ENCODE results near the gene RASAL2. TPM values are rescaled to one million over a fixed set of nuclear protein-coding genes. Genes with fewer than 3 reads are reported as not detected.
"Not testable (repeated sequence)": the region's sequence is repeated elsewhere in the genome, so short reads cannot be mapped to it uniquely, and the experiment has no call there.

The RASAL2 gene
- total and polyA plus RNA-seq, 4 donors, result 1.9 to 37.3 (median 22.2) TPM

DNA sequence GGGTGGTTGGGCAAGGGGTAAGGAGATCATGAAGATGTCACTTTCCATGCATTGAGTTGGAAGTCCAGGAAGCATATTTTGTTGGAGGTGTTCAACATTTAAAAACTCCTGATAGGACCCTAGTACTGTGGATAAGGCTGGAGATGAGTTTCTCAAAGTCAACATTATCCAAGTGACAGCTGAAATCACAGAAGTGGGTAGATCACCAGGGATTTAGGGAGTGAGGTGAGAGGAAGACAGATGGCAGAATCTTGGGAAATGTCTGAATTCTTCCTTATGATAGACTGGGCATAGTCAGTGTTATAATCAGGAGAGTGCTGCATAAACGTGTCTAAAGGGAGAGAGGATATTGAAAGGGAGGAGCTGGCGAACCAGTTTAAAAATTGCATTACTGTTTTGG is 5.3 kb upstream of the RASAL2 start:
- 86 to 94% methylated on average over 2 of the region's 2 CpGs for WGBS, 2 donors
- ATAC-seq (ENCODE audit: low FRiP score), result no peak

DNA sequence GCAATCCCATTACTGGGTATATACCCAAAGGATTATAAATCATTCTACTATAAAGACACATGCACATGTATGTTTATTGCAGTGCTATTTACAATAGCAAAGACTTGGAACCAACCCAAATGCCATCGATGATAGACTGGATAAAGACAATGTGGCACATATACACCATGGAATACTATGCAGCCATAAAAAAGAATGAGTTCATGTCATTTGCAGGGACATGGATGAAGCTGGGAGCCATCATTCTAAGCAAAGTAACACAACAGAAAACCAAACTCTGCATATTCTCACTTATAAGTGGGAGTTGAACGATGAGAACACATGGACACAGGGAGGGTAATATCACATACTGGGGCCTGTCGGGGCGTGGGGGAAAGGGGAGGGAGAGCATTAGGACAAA is 2.5 kb upstream of the RASAL2 start:
- H3K4me3 ChIP-seq (ENCODE audit: low read length in 2 of 2); H3K9me3 ChIP-seq (ENCODE audit: control insufficient read depth, low read length); H3K27me3 ChIP-seq (ENCODE audit: control insufficient read depth in 1 of 2, insufficient read depth in 2 of 2, low read length in 1 of 2); H3K4me1 ChIP-seq (ENCODE audit: control insufficient read depth in 1 of 2, insufficient read depth in 2 of 2, low read length in 2 of 2); H3K36me3 ChIP-seq (ENCODE audit: control insufficient read depth in 1 of 2, insufficient read depth in 2 of 2, low read length in 1 of 2); ATAC-seq (ENCODE audit: low FRiP score); H3K27ac ChIP-seq (ENCODE audit: low read depth in 1 of 2, low read length in 2 of 2); DNase-seq: not testable (repeated sequence)
- intact Hi-C loops (cut with DNase I), result loop anchor here in 1 of 2 donors (5.0 kb wide), 1 partner anchor 54 kb away; no protein-coding TSS in a partner anchor
- WGBS, 2 donors, result 91% methylated on average over 4 of the region's 4 CpGs

More for the DNA sequence above, 5.3 kb upstream of the RASAL2 start:
- Histone ChIP-seq H3K9me3 (ENCODE audit: control insufficient read depth, low read length) (no peaks in the 10 kb centered on the region), H3K4me3 (ENCODE audit: low read length in 2 of 2) (no peak overlapping the region), H3K27ac (ENCODE audit: low read depth in 1 of 2, low read length in 2 of 2) (no peak overlapping the region), H3K27me3 (ENCODE audit: control insufficient read depth in 1 of 2, insufficient read depth in 2 of 2, low read length in 1 of 2) (no peaks in the 10 kb centered on the region), H3K4me1 (ENCODE audit: control insufficient read depth in 1 of 2, insufficient read depth in 2 of 2, low read length in 2 of 2) (peaks cover 0 to 2% of the 10 kb centered on the region in 2 donors), H3K36me3 (ENCODE audit: control insufficient read depth in 1 of 2, insufficient read depth in 2 of 2, low read length in 1 of 2) (no peaks in the 10 kb centered on the region)
- intact Hi-C loops (cut with DNase I), result no loop called here
- no peak for DNase-seq

DNA sequence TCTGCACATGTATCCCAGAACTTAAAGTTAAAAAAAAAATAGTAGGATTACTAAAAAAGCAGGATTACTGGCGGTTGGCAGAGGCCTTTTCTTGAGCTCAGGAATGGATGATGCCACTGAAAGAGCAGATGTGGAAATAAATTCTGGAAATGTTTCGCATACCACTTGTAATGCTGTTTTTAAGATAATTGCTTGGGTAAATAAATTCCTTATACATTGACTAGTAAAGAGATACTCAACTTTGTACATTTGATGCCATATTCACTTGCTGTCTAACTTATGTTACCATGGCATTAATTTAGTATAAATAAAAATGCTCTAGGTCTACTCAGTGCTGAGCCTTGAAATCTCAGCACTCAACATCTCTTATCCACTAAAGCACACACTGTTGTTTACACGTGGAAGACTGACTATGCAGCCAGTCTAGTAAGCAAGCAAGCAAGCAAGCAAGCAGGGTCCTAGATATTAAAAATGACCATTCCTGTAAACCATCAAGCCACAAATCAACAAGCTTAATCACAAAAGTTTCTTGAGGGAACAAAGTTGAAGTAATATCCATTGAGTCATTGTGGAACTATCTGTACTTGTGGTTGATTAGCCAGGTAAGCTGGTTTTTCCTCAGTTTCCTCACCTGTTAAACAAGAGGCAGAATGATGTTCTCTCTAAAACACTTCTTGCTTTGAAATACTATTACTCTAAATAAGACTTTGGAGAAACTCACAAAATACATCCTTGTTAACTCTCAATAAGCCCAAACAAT is 1.7 kb upstream of the RASAL2 start:
- DNase-seq, result no peak
- H3K4me3 ChIP-seq (ENCODE audit: low read length in 2 of 2), result no peak overlapping the region
- H3K4me1 ChIP-seq (ENCODE audit: control insufficient read depth in 1 of 2, insufficient read depth in 2 of 2, low read length in 2 of 2), result no peaks in the 10 kb centered on the region
- 77 to 81% methylated on average over 3 of the region's 3 CpGs for WGBS, 2 donors
- no peaks in the 10 kb centered on the region for H3K27me3 ChIP-seq (ENCODE audit: control insufficient read depth in 1 of 2, insufficient read depth in 2 of 2, low read length in 1 of 2)
- ATAC-seq (ENCODE audit: low FRiP score), result no peak
- H3K36me3 ChIP-seq (ENCODE audit: control insufficient read depth in 1 of 2, insufficient read depth in 2 of 2, low read length in 1 of 2), result no peaks in the 10 kb centered on the region
- H3K9me3 ChIP-seq (ENCODE audit: control insufficient read depth, low read length), result no peaks in the 10 kb centered on the region
- intact Hi-C loops (cut with DNase I), result loop anchor here in 1 of 2 donors (5.0 kb wide), 1 partner anchor 55 kb away; no protein-coding TSS in a partner anchor
- no peak overlapping the region for H3K27ac ChIP-seq (ENCODE audit: low read depth in 1 of 2, low read length in 2 of 2)

DNA sequence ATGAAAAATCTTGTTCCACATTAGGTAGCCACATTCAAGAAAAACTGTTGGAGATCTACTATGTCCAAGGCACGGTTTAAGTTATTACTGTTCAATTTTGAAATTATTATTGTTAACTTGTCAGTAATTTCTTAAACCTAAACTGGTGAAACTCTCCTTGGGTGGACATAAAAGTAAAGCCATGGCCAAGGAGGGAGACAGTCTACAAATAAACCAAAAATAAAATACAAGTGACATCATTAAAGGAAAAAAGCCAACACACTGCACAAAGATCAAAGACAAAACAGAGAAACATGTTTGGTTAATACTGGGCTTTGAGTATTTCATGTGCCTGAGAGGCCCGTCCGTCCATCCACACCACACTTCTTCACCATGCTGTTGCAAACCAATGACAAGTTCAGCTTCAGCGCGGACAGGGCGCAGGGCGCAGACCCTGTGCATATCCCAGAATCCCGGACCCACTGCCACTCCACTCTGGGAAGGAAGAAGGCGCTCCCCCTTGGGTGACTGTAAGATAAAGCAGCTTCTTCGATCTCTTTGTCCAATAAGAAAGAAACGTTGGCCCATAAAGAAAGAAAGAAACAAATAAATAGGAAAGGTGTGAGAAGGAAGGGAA is 918 bp upstream of the RASAL2 start:
- H3K4me1 ChIP-seq (ENCODE audit: control insufficient read depth in 1 of 2, insufficient read depth in 2 of 2, low read length in 2 of 2), result no peaks in the 10 kb centered on the region
- WGBS, 2 donors, result 2 to 4% methylated on average over 11 of the region's 11 CpGs
- H3K27ac ChIP-seq (ENCODE audit: low read depth in 1 of 2, low read length in 2 of 2), result peak overlapping the region in 1 of 2 donors; percentile 43
- intact Hi-C loops (cut with DNase I), result loop anchor here in 1 of 2 donors (5.0 kb wide), 1 partner anchor 56 kb away; no protein-coding TSS in a partner anchor
- ATAC-seq (ENCODE audit: low FRiP score), result peak; percentile 31
- H3K9me3 ChIP-seq (ENCODE audit: control insufficient read depth, low read length), result no peaks in the 10 kb centered on the region
- no peaks in the 10 kb centered on the region for H3K27me3 ChIP-seq (ENCODE audit: control insufficient read depth in 1 of 2, insufficient read depth in 2 of 2, low read length in 1 of 2)
- DNase-seq, result peak in 1 of 2 donors; percentile 45
- H3K36me3 ChIP-seq (ENCODE audit: control insufficient read depth in 1 of 2, insufficient read depth in 2 of 2, low read length in 1 of 2), result no peaks in the 10 kb centered on the region
- H3K4me3 ChIP-seq (ENCODE audit: low read length in 2 of 2), result peak overlapping the region; percentile 51 to 66

DNA sequence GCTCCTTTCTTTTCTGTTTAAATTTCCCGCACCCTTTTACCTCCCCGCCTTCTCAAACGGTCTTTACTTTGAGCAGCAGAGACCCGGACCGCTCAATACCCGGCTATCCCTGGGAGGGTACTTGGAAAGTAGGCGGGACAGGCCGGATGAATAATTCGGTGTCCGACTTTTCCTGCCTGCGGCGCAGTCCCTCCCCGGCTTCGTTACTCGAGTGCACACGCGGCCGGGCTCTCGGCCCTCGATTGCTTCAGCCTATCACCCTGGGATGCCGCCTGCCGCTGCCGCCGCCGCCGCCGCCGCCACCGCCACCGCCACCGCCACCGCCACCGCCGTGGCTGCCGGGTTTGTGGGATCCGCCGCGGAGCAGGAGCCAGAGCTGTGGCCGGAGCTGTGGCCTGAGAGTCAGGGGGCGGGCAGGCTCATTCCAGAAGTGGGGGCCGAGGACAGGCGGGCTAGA is 382 bp upstream of the RASAL2 start:
- Histone ChIP-seq H3K4me3 (ENCODE audit: low read length in 2 of 2) (peak overlapping the region; percentile 68 to 81), H3K4me1 (ENCODE audit: control insufficient read depth in 1 of 2, insufficient read depth in 2 of 2, low read length in 2 of 2) (peaks cover 0 to 1% of the 10 kb centered on the region in 2 donors), H3K36me3 (ENCODE audit: control insufficient read depth in 1 of 2, insufficient read depth in 2 of 2, low read length in 1 of 2) (no peaks in the 10 kb centered on the region), H3K27ac (ENCODE audit: low read depth in 1 of 2, low read length in 2 of 2) (peak overlapping the region; percentile 15 to 72), H3K27me3 (ENCODE audit: control insufficient read depth in 1 of 2, insufficient read depth in 2 of 2, low read length in 1 of 2) (no peaks in the 10 kb centered on the region), H3K9me3 (ENCODE audit: control insufficient read depth, low read length) (no peaks in the 10 kb centered on the region)
- 1% methylated on average over 31 to 42 of the region's 42 CpGs for WGBS, 2 donors
- ATAC-seq (ENCODE audit: low FRiP score) (peak; percentile 98), DNase-seq (peak; percentile 95 to 96)
- intact Hi-C loops (cut with DNase I), result loop anchor here in 1 of 2 donors (5.0 kb wide), 1 partner anchor 56 kb away; no protein-coding TSS in a partner anchor

DNA sequence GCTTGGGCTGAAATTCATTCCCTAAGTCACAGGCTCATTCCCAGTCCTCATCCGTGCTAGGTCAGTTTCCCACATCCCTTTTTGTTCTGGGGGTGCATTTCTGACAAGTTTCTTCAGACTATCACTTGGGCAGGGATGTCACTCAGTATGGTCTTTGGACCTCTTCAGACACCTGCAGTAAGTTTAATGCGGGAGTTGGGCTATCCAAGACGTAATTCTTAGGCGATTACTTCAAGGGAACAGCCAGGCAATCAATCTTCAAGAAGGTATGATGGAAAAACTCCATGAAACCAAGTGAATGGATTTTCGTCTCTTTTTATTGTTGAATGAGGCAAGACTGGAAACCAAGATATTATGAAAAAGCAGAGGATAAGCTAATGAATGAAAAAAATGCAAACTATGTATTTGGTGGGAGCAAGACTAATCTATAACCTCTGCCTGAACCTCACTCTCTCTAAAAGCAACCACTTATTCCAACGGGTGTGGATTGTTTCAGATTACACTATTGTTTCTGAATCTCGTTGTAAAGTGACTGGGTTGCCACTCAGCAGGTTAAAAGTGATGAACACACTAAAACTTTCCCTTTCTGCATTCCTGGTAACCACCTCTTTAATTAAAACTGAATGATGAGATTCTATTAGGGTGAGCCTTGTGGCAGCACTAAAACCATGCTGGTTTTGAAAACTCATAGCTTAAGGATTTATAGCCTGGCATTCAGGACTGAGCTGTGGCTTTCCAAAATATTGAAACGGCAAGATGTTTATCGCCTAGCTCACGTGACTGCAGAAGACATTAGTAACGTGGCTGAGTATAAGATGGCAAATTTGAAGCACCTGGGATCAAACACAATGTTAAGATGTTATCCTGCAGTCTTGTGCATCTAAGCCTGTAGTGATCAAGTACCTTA is 1.1 kb downstream of the RASAL2 start:
- H3K27me3 ChIP-seq (ENCODE audit: control insufficient read depth in 1 of 2, insufficient read depth in 2 of 2, low read length in 1 of 2), result no peaks in the 10 kb centered on the region
- intact Hi-C loops (cut with DNase I), result loop anchor here in 1 of 2 donors (5.0 kb wide), 1 partner anchor 58 kb away; no protein-coding TSS in a partner anchor
- peak overlapping the region in 1 of 2 donors; percentile 72 for H3K27ac ChIP-seq (ENCODE audit: low read depth in 1 of 2, low read length in 2 of 2)
- H3K4me1 ChIP-seq (ENCODE audit: control insufficient read depth in 1 of 2, insufficient read depth in 2 of 2, low read length in 2 of 2), result peaks cover 0 to 1% of the 10 kb centered on the region in 2 donors
- no peaks in the 10 kb centered on the region for H3K9me3 ChIP-seq (ENCODE audit: control insufficient read depth, low read length)
- H3K4me3 ChIP-seq (ENCODE audit: low read length in 2 of 2), result peak overlapping the region; percentile 68 to 81
- WGBS, 2 donors, result 2% methylated on average over 11 of the region's 11 CpGs
- no peaks in the 10 kb centered on the region for H3K36me3 ChIP-seq (ENCODE audit: control insufficient read depth in 1 of 2, insufficient read depth in 2 of 2, low read length in 1 of 2)
- ATAC-seq (ENCODE audit: low FRiP score) (no peak), DNase-seq (no peak)

DNA sequence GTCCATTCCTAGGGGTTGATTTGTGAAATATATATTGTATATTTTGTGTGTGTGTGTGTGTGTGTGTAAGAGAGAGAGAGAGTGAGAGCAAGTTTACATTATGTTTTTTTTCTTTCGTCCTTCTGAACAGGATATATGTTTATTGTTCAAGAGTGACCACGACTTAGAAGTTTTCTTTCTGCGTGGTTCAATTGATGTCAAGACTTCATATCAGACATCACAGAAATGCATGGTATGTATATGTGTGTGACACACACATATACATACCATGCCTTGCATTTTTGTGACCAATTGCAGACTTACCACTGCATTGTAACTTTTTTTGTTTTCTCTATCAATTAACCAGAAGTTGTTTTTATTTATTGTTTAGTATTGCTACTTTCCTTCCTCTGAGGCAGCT is 2.5 kb downstream of the RASAL2 start:
- Histone ChIP-seq H3K4me3 (ENCODE audit: low read length in 2 of 2) (peak overlapping the region in 1 of 2 donors; percentile 81), H3K27me3 (ENCODE audit: control insufficient read depth in 1 of 2, insufficient read depth in 2 of 2, low read length in 1 of 2) (no peaks in the 10 kb centered on the region), H3K4me1 (ENCODE audit: control insufficient read depth in 1 of 2, insufficient read depth in 2 of 2, low read length in 2 of 2) (peaks cover 2 to 4% of the 10 kb centered on the region in 2 donors), H3K27ac (ENCODE audit: low read depth in 1 of 2, low read length in 2 of 2) (no peak overlapping the region), H3K9me3 (ENCODE audit: control insufficient read depth, low read length) (no peaks in the 10 kb centered on the region), H3K36me3 (ENCODE audit: control insufficient read depth in 1 of 2, insufficient read depth in 2 of 2, low read length in 1 of 2) (no peaks in the 10 kb centered on the region)
- intact Hi-C loops (cut with DNase I), result no loop called here
- DNase-seq (no peak), ATAC-seq (ENCODE audit: low FRiP score) (no peak)
- 67% methylated on average over 3 of the region's 3 CpGs for WGBS, 2 donors

DNA sequence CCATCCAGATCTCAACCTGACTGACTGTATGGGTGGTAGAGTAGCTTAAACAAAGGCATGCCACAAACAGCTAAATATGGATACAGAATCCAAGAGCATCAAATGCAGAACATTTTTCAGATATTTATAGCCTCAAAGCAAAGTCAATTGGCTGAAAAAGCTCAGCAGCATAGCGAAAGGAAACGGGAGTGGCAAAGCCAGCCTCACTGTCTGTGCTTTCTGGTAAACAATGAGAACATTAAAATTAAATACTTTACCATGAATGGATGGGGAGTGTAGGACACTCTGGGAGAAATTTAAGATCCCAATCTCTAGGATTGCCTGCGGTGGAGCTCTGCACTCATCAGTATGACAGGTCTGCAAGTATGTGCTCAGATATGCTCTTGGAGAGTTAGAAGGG is 4.4 kb downstream of the RASAL2 start:
- H3K9me3 ChIP-seq (ENCODE audit: control insufficient read depth, low read length), result no peaks in the 10 kb centered on the region
- DNase-seq (no peak), ATAC-seq (ENCODE audit: low FRiP score) (no peak)
- peaks cover 2 to 4% of the 10 kb centered on the region in 2 donors for H3K4me1 ChIP-seq (ENCODE audit: control insufficient read depth in 1 of 2, insufficient read depth in 2 of 2, low read length in 2 of 2)
- intact Hi-C loops (cut with DNase I), result no loop called here
- H3K27ac ChIP-seq (ENCODE audit: low read depth in 1 of 2, low read length in 2 of 2), result peak overlapping the region; percentile 23 to 33
- no peaks in the 10 kb centered on the region for H3K36me3 ChIP-seq (ENCODE audit: control insufficient read depth in 1 of 2, insufficient read depth in 2 of 2, low read length in 1 of 2)
- H3K27me3 ChIP-seq (ENCODE audit: control insufficient read depth in 1 of 2, insufficient read depth in 2 of 2, low read length in 1 of 2), result no peaks in the 10 kb centered on the region
- H3K4me3 ChIP-seq (ENCODE audit: low read length in 2 of 2), result peak overlapping the region; percentile 42 to 69
- WGBS, 2 donors, result 4 to 7% methylated on average over 3 of the region's 3 CpGs
